Measurements from ENCODE around the gene PTPRU.

PTPRU gene

DNA sequence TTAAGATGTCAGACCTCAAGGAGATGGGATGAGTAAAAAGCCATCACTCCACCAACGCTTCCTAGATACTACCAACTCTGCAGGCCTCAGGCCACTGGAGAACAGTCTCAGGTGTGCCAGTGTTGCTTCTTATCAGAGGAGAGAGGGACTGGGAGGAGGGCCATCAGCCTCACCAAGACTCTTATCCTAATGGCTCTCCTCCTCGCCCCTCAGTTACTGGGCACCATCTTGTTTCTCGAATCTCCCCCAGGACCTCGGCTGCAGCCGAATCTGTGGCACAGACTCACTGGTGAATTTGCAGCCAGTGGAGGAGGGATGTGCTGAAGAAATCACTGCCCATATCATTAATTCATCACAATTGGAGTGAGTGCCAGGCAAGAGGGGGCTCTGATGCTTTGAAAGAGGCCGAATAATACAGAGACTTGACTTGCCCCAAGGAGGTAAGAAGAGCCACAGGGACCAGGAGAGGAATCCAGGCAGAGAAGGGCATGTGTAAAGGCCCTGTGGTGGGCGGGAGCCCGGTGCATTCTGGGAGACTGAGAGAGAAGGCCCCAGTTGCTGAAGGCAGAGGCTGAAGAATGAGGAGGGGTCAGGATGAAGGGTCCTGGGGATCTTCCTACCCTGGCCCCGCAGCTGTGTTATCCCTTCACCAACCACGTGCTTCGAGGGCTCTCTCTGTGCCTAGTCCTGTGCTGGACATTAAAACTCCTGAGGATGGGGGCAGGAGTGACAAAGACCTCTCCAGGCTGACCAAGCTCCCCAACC lies 129.8 kb downstream of the PTPRU start:
- no peak for DNase-seq (ENCODE audit: low read depth)
- TF ChIP-seq, protein P1, sequence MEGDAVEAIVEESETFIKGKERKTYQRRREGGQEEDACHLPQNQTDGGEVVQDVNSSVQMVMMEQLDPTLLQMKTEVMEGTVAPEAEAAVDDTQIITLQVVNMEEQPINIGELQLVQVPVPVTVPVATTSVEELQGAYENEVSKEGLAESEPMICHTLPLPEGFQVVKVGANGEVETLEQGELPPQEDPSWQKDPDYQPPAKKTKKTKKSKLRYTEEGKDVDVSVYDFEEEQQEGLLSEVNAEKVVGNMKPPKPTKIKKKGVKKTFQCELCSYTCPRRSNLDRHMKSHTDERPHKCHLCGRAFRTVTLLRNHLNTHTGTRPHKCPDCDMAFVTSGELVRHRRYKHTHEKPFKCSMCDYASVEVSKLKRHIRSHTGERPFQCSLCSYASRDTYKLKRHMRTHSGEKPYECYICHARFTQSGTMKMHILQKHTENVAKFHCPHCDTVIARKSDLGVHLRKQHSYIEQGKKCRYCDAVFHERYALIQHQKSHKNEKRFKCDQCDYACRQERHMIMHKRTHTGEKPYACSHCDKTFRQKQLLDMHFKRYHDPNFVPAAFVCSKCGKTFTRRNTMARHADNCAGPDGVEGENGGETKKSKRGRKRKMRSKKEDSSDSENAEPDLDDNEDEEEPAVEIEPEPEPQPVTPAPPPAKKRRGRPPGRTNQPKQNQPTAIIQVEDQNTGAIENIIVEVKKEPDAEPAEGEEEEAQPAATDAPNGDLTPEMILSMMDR (conservative IDR thresholded peaks at IDR 0.05; ENCODE audit: control insufficient read depth, insufficient read depth, low read depth, low read length) = no peak
- H3K4me3 ChIP-seq (ENCODE audit: control insufficient read depth, low read depth, low read length) = no peak overlapping the region

- TF ChIP-seq, protein P1 (conservative IDR thresholded peaks at IDR 0.05; ENCODE audit: control insufficient read depth, insufficient read depth, low read depth, low read length) = no peak
- DNase-seq (ENCODE audit: low read depth) = no peak
- H3K4me3 ChIP-seq (ENCODE audit: control insufficient read depth, low read depth, low read length) = no peak overlapping the region
These were observed 132.9 kb downstream of the PTPRU start for GRCh38 chr1:29368936-29369932.

DNA sequence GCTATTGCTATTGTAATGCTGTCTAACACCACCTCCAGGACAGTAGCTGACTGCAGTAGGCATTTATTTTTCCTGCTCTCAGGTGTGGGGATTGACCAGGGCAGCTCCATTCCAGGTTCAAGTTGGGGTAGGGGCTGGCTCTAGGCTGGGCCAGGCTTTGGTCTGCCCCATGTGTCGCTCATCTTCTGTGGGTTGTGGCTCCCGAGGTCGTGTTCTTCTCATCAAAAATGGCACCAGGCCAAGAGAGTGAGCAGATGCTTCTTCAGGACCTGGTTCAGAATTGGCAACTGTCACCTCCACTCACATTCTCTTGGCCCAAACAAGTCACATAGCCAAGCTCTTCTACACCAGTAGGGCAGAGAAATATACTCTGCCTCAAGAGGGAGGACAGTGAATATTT lies 133.7 kb downstream of the PTPRU start:
- no peak overlapping the region for H3K4me3 ChIP-seq (ENCODE audit: control insufficient read depth, low read depth, low read length)
- DNase-seq (ENCODE audit: low read depth) = no peak
- TF ChIP-seq, protein P1 (conservative IDR thresholded peaks at IDR 0.05; ENCODE audit: control insufficient read depth, insufficient read depth, low read depth, low read length) = no peak

- TF ChIP-seq, protein P1 (conservative IDR thresholded peaks at IDR 0.05; ENCODE audit: control insufficient read depth, insufficient read depth, low read depth, low read length) = no peak
- no peak for DNase-seq (ENCODE audit: low read depth)
- no peak overlapping the region for H3K4me3 ChIP-seq (ENCODE audit: control insufficient read depth, low read depth, low read length)
These were observed 135.0 kb downstream of the PTPRU start for GRCh38 chr1:29371332-29371731.

DNA sequence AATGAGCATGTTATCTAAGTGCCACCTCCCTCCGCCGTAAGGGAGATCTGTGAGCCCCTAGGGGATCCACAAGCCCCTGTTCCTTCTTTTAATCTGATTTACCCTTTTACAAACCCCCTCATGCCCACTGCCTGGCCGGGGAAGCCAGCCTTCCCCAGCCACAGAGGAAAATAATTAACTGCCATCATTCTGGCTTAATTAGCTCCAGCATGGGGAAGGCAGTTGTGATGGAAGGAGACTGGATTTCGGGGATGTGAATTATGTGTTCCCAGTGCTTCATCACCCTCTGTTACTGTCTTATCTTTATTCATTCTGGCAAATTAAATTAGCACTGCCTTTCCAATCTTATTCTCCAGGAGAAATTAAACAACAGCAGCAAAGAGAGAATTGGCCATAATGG lies 135.8 kb downstream of the PTPRU start:
- TF ChIP-seq, protein P1 (conservative IDR thresholded peaks at IDR 0.05; ENCODE audit: control insufficient read depth, insufficient read depth, low read depth, low read length) = no peak

More for the DNA sequence above, 135.8 kb downstream of the PTPRU start:
- H3K4me3 ChIP-seq (ENCODE audit: control insufficient read depth, low read depth, low read length) = no peak overlapping the region
- DNase-seq (ENCODE audit: low read depth) = no peak

Measured in fibroblast of mammary gland (primary cell).